Measurements from ENCODE around the gene CRMP1. TPM values are rescaled to one million over a fixed set of nuclear protein-coding genes. Genes with fewer than 3 reads are reported as not detected.

CRMP1 gene
- total and polyA plus RNA-seq, 2 of the 4 experiments (the other 2 are of a cell fraction) = 4.1 to 7.4 TPM

DNA sequence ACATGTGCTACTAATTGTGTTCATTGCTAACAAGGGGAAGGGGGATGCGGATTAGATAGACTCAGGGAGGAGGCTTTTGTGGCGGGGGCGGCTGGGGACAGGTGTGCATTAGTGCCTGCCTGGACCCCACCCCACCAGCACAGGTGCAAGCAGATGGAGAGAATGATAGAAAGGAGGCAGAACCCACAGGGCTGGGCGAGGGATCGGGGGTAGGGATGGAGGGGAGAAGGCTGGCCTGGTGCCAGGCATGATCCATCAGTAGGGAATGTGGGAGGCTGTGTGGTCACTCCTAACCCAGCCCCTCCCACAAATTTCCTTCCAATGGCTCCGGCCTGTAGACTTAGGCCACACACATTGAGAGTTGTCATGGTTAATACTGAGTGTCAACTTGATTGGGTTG lies 30.5 kb upstream of the CRMP1 start:
- peaks cover 15% of the 10 kb centered on the region for H3K27me3 ChIP-seq (ENCODE audit: control insufficient read depth, insufficient read depth, low read length)
- no peak for ATAC-seq (ENCODE audit: low read depth)

More for the DNA sequence above, 30.5 kb upstream of the CRMP1 start:
- in situ Hi-C loops (cut with MboI; ENCODE audit: low sequenced_read_pairs) = no loop called here
- intact Hi-C loops (cut with micrococcal nuclease) = no loop called here
- Histone ChIP-seq H3K4me3 (ENCODE audit: insufficient read depth, low read depth, low read length) (no peak overlapping the region), H3K9me3 (ENCODE audit: control insufficient read depth, insufficient read depth, low read length) (no peaks in the 10 kb centered on the region), H4K91ac (ENCODE audit: insufficient read depth, low read depth, low read length) (no peak overlapping the region), H2AK5ac (ENCODE audit: low read depth, low read length) (no peak overlapping the region), H2BK5ac (ENCODE audit: low read depth, low read length, poor library complexity, severe bottlenecking) (no peak overlapping the region), H2AFZ (replicated peaks; ENCODE audit: low read length, poor library complexity) (no peak overlapping the region), H2BK15ac (ENCODE audit: low read depth, low read length) (no peak overlapping the region), H3K79me1 (ENCODE audit: low read depth in 1 of 2, low read length in 2 of 2) (no peaks in the 10 kb centered on the region), H4K8ac (ENCODE audit: low read depth in 2 of 2, low read length in 2 of 2) (no peak overlapping the region), H3K9ac (ENCODE audit: low read depth, low read length) (no peak overlapping the region), H3K9me1 (ENCODE audit: insufficient read depth, low read length) (no peaks in the 10 kb centered on the region), H3K4ac (ENCODE audit: low read depth, low read length) (no peak overlapping the region), H3K4me2 (ENCODE audit: low read depth, low read length) (no peak overlapping the region), H4K20me1 (ENCODE audit: insufficient read depth, low read length) (no peaks in the 10 kb centered on the region), H3K56ac (ENCODE audit: extremely low read depth, insufficient read depth, low read length) (no peak overlapping the region), H2BK20ac (ENCODE audit: low read depth, low read length) (no peak overlapping the region), H3K14ac (replicated peaks; ENCODE audit: low read depth, low read length) (no peak overlapping the region), H4K5ac (ENCODE audit: low read depth, low read length) (no peak overlapping the region), H3K36me3 (ENCODE audit: control insufficient read depth, insufficient read depth, low read length) (no peaks in the 10 kb centered on the region), H3K4me1 (ENCODE audit: control insufficient read depth, insufficient read depth, low read length) (no peaks in the 10 kb centered on the region), H3K23ac (ENCODE audit: low read depth, low read length) (no peak overlapping the region), H3K27ac (ENCODE audit: insufficient read depth, low read length) (no peak overlapping the region), H2AK9ac (replicated peaks; ENCODE audit: low read depth, low read length, poor library complexity) (no peak overlapping the region), H3K18ac (ENCODE audit: low read depth, low read length) (no peak overlapping the region), H2BK120ac (ENCODE audit: low read depth, low read length) (no peak overlapping the region)
- TF ChIP-seq NFE2L2 (IDR thresholded peaks at IDR 0.05; ENCODE audit: low read depth, low read length) (no peak), MAZ (IDR thresholded peaks at IDR 0.05; ENCODE audit: borderline replicate concordance, low read depth, low read length) (no peak), BHLHE40 (IDR thresholded peaks at IDR 0.05; ENCODE audit: low read depth, low read length) (no peak), SMC3 (IDR thresholded peaks at IDR 0.05; ENCODE audit: low read depth, low read length) (no peak), RFX5 (IDR thresholded peaks at IDR 0.05; ENCODE audit: low read depth, low read length) (no peak), CEBPB (IDR thresholded peaks at IDR 0.05; ENCODE audit: low read depth, low read length) (no peak), RCOR1 (IDR thresholded peaks at IDR 0.05; ENCODE audit: insufficient replicate concordance, low read length) (no peak), RAD21 (IDR thresholded peaks at IDR 0.05; ENCODE audit: low read length) (no peak), MAFK (IDR thresholded peaks at IDR 0.05; ENCODE audit: low read depth, low read length) (no peak), MXI1 (IDR thresholded peaks at IDR 0.05; ENCODE audit: borderline replicate concordance, low read depth, low read length) (no peak)
- TF ChIP-seq, protein P1, sequence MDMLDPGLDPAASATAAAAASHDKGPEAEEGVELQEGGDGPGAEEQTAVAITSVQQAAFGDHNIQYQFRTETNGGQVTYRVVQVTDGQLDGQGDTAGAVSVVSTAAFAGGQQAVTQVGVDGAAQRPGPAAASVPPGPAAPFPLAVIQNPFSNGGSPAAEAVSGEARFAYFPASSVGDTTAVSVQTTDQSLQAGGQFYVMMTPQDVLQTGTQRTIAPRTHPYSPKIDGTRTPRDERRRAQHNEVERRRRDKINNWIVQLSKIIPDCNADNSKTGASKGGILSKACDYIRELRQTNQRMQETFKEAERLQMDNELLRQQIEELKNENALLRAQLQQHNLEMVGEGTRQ (IDR thresholded peaks at IDR 0.05; ENCODE audit: low read depth, low read length) = no peak
- TF ChIP-seq, protein P2, sequence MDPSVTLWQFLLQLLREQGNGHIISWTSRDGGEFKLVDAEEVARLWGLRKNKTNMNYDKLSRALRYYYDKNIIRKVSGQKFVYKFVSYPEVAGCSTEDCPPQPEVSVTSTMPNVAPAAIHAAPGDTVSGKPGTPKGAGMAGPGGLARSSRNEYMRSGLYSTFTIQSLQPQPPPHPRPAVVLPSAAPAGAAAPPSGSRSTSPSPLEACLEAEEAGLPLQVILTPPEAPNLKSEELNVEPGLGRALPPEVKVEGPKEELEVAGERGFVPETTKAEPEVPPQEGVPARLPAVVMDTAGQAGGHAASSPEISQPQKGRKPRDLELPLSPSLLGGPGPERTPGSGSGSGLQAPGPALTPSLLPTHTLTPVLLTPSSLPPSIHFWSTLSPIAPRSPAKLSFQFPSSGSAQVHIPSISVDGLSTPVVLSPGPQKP (IDR thresholded peaks at IDR 0.05; ENCODE audit: borderline replicate concordance, low read depth, low read length) = no peak
- no TSS peak for BruUV-seq (replicated peaks)
- ChIA-PET POLR2A (ENCODE audit: unreplicated experiment) (no interaction called here), CTCF (no interaction called here)
- WGBS, 2 experiments (ENCODE audit: extremely low coverage in 2 of 2, insufficient read length in 1 of 2) = no CpG with 5 or more reads among the region's 6 CpGs
- dilution Hi-C loops (cut with HindIII; ENCODE audit: low sequenced_read_pairs, unreplicated experiment) = no loop called here
- no peak for DNase-seq
